OCI-LY1 (cell line): ENCODE results near the gene E2F6.

ENCODE experiments used
- H2AFZ ChIP-seq: fragments of 200-600 bp; sonication (generic), shearing (Covaris generic); 2 replicates; pipeline ENCODE4 v1.6.0; 2014; ENCODE audit warnings: antibody characterized with exemption, mild to moderate bottlenecking, low read length
- H3F3A ChIP-seq: fragments of 200-600 bp; sonication (generic), shearing (Covaris generic); 2 replicates; pipeline ENCODE4 v1.6.0; 2014; ENCODE audit warnings: mild to moderate bottlenecking, antibody characterized with exemption, low read length, moderate library complexity; ENCODE audit not compliant: insufficient read depth
- H3K27ac ChIP-seq: fragments of 200-600 bp; sonication (generic); 2 replicates; pipeline ENCODE4 v1.5.1; 2014; ENCODE audit warnings: low read length, mixed run types, mild to moderate bottlenecking, low read depth; ENCODE audit not compliant: poor library complexity, severe bottlenecking
- H3K27me3 ChIP-seq: fragments of 200-600 bp; sonication (generic); 2 replicates; pipeline ENCODE4 v1.6.0; 2014; ENCODE audit warnings: antibody characterized with exemption, mild to moderate bottlenecking, low read length, moderate library complexity; ENCODE audit not compliant: insufficient read depth
- H3K36me3 ChIP-seq: fragments of 200-600 bp; sonication (generic); 2 replicates; pipeline ENCODE4 v1.6.1; 2014; ENCODE audit warnings: mild to moderate bottlenecking, antibody characterized with exemption, low read length, moderate library complexity, mixed read lengths; ENCODE audit not compliant: insufficient read depth
- H3K4me1 ChIP-seq: fragments of 200-600 bp; sonication (generic); 2 replicates; pipeline ENCODE4 v1.5.1; 2014; ENCODE audit warnings: mild to moderate bottlenecking, low read length, moderate library complexity; ENCODE audit not compliant: insufficient read depth, severe bottlenecking
- H3K4me2 ChIP-seq: fragments of 200-600 bp; sonication (generic), shearing (Covaris generic); 2 replicates; pipeline ENCODE4 v1.6.1; 2014; ENCODE audit warnings: low read length
- H3K4me3 ChIP-seq: fragments of 200-600 bp; sonication (generic); 2 replicates; pipeline ENCODE4 v1.5.1; 2014; ENCODE audit warnings: low read length, low read depth, mild to moderate bottlenecking, mixed read lengths; ENCODE audit not compliant: poor library complexity, severe bottlenecking
- H3K79me2 ChIP-seq: fragments of 200-600 bp; shearing (Covaris generic); 2 replicates; pipeline ENCODE4 v1.6.1; 2016; ENCODE audit warnings: mixed run types, low read length, mixed read lengths; ENCODE audit not compliant: insufficient read depth
- H3K9ac ChIP-seq: fragments of 200-600 bp; sonication (generic), shearing (Covaris generic); 2 replicates; pipeline ENCODE4 v1.6.1; 2014; ENCODE audit warnings: mild to moderate bottlenecking, low read length, mixed read lengths
- H3K9me2 ChIP-seq: fragments of 200-600 bp; sonication (generic), shearing (Covaris generic); 2 replicates; pipeline ENCODE4 v1.6.1; 2014; ENCODE audit warnings: low read depth, mild to moderate bottlenecking, low read length, mixed read lengths
- H3K9me3 ChIP-seq: fragments of 200-600 bp; shearing (Covaris generic); 2 replicates; pipeline ENCODE4 v1.6.1; 2014; ENCODE audit warnings: low read length, mixed read lengths
- H4K20me1 ChIP-seq: fragments of 200-600 bp; sonication (generic), shearing (Covaris generic); 2 replicates; pipeline ENCODE4 v1.6.0; 2016; ENCODE audit warnings: mild to moderate bottlenecking, low read length; ENCODE audit not compliant: insufficient read depth
- CTCF ChIP-seq: fragments of 200-600 bp; sonication (generic), shearing (Covaris generic); IDR thresholded peaks from 2 replicates; pipeline ENCODE4 v1.5.1; 2017; ENCODE audit warnings: mild to moderate bottlenecking, antibody characterized with exemption, low read length, moderate library complexity, mixed read lengths
- EZH2 ChIP-seq: fragments of 200-600 bp; sonication (generic), shearing (Covaris generic); IDR thresholded peaks from 2 replicates; pipeline ENCODE4 v1.8.0; 2017; ENCODE audit warnings: borderline replicate concordance, mixed run types, mild to moderate bottlenecking, antibody characterized with exemption, low read length, moderate library complexity, mixed read lengths

E2F6 gene

GRCh38 chr2:11450791-11451190 lies 15.2 kb downstream of the E2F6 start:
- no peak overlapping the region for H2AFZ ChIP-seq
- peaks cover 73% of the 10 kb centered on the region for H3K36me3 ChIP-seq
- H3K79me2 ChIP-seq = peaks cover 6% of the 10 kb centered on the region; the same call in 1 of the 2 replicates
- H3K9ac ChIP-seq = no peak overlapping the region
- H3F3A ChIP-seq = no peaks in the 10 kb centered on the region
- no peaks in the 10 kb centered on the region for H3K9me3 ChIP-seq
- no peaks in the 10 kb centered on the region for H3K27me3 ChIP-seq
- H3K4me3 ChIP-seq = no peak overlapping the region
- no peaks in the 10 kb centered on the region for H3K4me1 ChIP-seq
- H3K4me2 ChIP-seq = no peak overlapping the region
- no peaks in the 10 kb centered on the region for H3K9me2 ChIP-seq
- no peaks in the 10 kb centered on the region for H4K20me1 ChIP-seq
- H3K27ac ChIP-seq = no peak overlapping the region
- TF ChIP-seq EZH2 (no peak), CTCF (no peak)

- Histone ChIP-seq H3K4me1 (no peaks in the 10 kb centered on the region), H3K79me2 (no peaks in the 10 kb centered on the region), H3K27ac (no peak overlapping the region), H2AFZ (no peak overlapping the region), H3K4me3 (no peak overlapping the region), H3K9me3 (0 out of 2 replicates have a peak, but pooled peaks cover 3% of the 10 kb centered on the region), H3K9ac (no peak overlapping the region), H3F3A (no peaks in the 10 kb centered on the region), H3K9me2 (no peaks in the 10 kb centered on the region), H3K27me3 (no peaks in the 10 kb centered on the region), H3K4me2 (no peak overlapping the region), H3K36me3 (peaks cover 81% of the 10 kb centered on the region), H4K20me1 (no peaks in the 10 kb centered on the region)
- no peak for TF ChIP-seq EZH2
- peak; percentile 78 for TF ChIP-seq CTCF
These were observed 19.2 kb downstream of the E2F6 start for GRCh38 chr2:11446733-11447248.

GRCh38 chr2:11444737-11445136 lies 21.2 kb downstream of the E2F6 start:
- H3K4me3 ChIP-seq = no peak overlapping the region
- TF ChIP-seq EZH2 (no peak), CTCF (no peak)
- H3K4me1 ChIP-seq = no peaks in the 10 kb centered on the region
- H3K9ac ChIP-seq = no peak overlapping the region
- H3F3A ChIP-seq = no peaks in the 10 kb centered on the region
- no peaks in the 10 kb centered on the region for H3K9me2 ChIP-seq
- peaks cover 73% of the 10 kb centered on the region for H3K36me3 ChIP-seq
- no peaks in the 10 kb centered on the region for H4K20me1 ChIP-seq
- H3K27me3 ChIP-seq = no peaks in the 10 kb centered on the region
- 0 out of 2 replicates have a peak, but pooled peaks cover 3% of the 10 kb centered on the region for H3K9me3 ChIP-seq
- H2AFZ ChIP-seq = no peak overlapping the region
- H3K27ac ChIP-seq = no peak overlapping the region
- no peaks in the 10 kb centered on the region for H3K79me2 ChIP-seq
- no peak overlapping the region for H3K4me2 ChIP-seq
